Kidney (tissue), 14 donors: ENCODE results near the gene CD80. TPM values are rescaled to one million over a fixed set of nuclear protein-coding genes. Genes with fewer than 3 reads are reported as not detected.

Source experiments
- DNase-seq, 5 donors: peaks; one replicate each; pipeline ENCODE4 v3.0.0-alpha.2; 2013 to 2020
- FAIRE-seq: peaks from 2 replicates; lab custom pipeline; 2012; peaks lifted over from hg19 to GRCh38; lab: Jason Lieb, UNC
- H3K27ac ChIP-seq, 2 donors: one replicate each; pipeline ENCODE4 v1.7.0; 2013; ENCODE audit warnings: low read depth in 2 of 2, low read length in 2 of 2, inconsistent platforms in 1 of 2
- H3K27me3 ChIP-seq: one replicate; pipeline ENCODE4 v1.7.1; 2013; ENCODE audit warnings: low read length, inconsistent platforms; ENCODE audit not compliant: control insufficient read depth, insufficient read depth
- H3K36me3 ChIP-seq, 3 donors: one replicate each; pipeline versions ENCODE4 v1.7.0 to v1.7.1; 2013; ENCODE audit warnings: low read length in 3 of 3, control low read depth in 1 of 3, inconsistent platforms in 1 of 3; ENCODE audit not compliant: insufficient read depth in 3 of 3, control insufficient read depth in 2 of 3
- H3K4me1 ChIP-seq, 3 donors: one replicate each; pipeline versions ENCODE4 v1.7.0 to v1.7.1; 2013; ENCODE audit warnings: low read length in 3 of 3, inconsistent platforms in 1 of 3, low read depth in 1 of 3; ENCODE audit not compliant: control insufficient read depth in 2 of 3, insufficient read depth in 2 of 3
- H3K4me3 ChIP-seq, 3 donors: one replicate each; pipeline versions ENCODE4 v1.7.0 to v1.8.1; 2013; ENCODE audit warnings: low read length in 3 of 3, control low read depth in 1 of 3, inconsistent platforms in 1 of 3
- H3K9ac ChIP-seq, 3 donors: one replicate each; pipeline versions ENCODE4 v1.7.0 to v1.7.1; 2013; ENCODE audit warnings: low read length in 3 of 3, control low read depth in 1 of 3, inconsistent platforms in 1 of 3
- H3K9me3 ChIP-seq, 3 donors: one replicate each; pipeline versions ENCODE4 v1.7.0 to v1.7.1; 2013; ENCODE audit warnings: low read length in 3 of 3, control low read depth in 1 of 3, inconsistent platforms in 1 of 3; ENCODE audit not compliant: control insufficient read depth in 2 of 3, insufficient read depth in 1 of 3
- CTCF ChIP-seq: IDR thresholded peaks from 3 replicates; pipeline ENCODE4 v1.5.1; 2012; ENCODE audit warnings: mild to moderate bottlenecking, moderate library complexity, borderline replicate concordance; ENCODE audit not compliant: insufficient read depth; ENCODE audit errors: extremely low read depth
- intact Hi-C: fragments of 100-400 bp; cut with DNase I; formaldehyde crosslinking; loops from one replicate; pipeline ENCODE4 v1.11.1; 2022
- polyA plus RNA-seq: library from polyadenylated mRNA; stranded (reverse); fragments of 350-450 nt; fragmentation: Illumina TruSeq; extraction: RNeasy Lipid Tissue Mini Kit (QIAGEN cat#74804); gene quantifications from one replicate; pipeline ENCODE4 v1.2.3, GENCODE V29; 2014; ENCODE audit warnings: low read depth, low replicate concordance; ENCODE audit not compliant: insufficient read depth
- total RNA-seq: library from RNA; stranded (reverse); fragmentation: NEBNext Ultra II Directional; extraction: Animal tissue kit (Norgen Biotek cat#: 25700); gene quantifications from one replicate; pipeline ENCODE4 v1.2.1, GENCODE V29; 2021
- donor health status: control.
- donor health status: control.
- donor health status: control.
- donor health status: control.
- donor health status: control.
- donor health status: DM: yes; HTN: yes; CAD: no.
- donor health status: Normal renal cell carcinoma (clear cell type).

Gene CD80
- total and polyA plus RNA-seq, 2 donors from 2014 or later = 1.2 TPM; not detected in 1

GRCh38 chr3:119592861-119593260 is 33.4 kb upstream of the CD80 start:
- intact Hi-C loops = no loop called here
- no peak overlapping the region for H3K4me3 ChIP-seq
- H3K9me3 ChIP-seq = no peaks in the 10 kb centered on the region
- no peaks in the 10 kb centered on the region for H3K27me3 ChIP-seq
- peaks cover 0 to 8% (median 6%) of the 10 kb centered on the region in 3 donors for H3K4me1 ChIP-seq
- DNase-seq (no peak), FAIRE-seq (no peak)
- H3K36me3 ChIP-seq = no peaks in the 10 kb centered on the region
- no peak for TF ChIP-seq CTCF
- no peak overlapping the region for H3K9ac ChIP-seq
- no peak overlapping the region for H3K27ac ChIP-seq

- Histone ChIP-seq H3K4me1 (peaks cover 0 to 3% (median 0%) of the 10 kb centered on the region in 3 donors), H3K27me3 (no peaks in the 10 kb centered on the region), H3K9me3 (no peaks in the 10 kb centered on the region), H3K36me3 (no peaks in the 10 kb centered on the region), H3K9ac (no peak overlapping the region), H3K4me3 (no peak overlapping the region), H3K27ac (no peak overlapping the region)
- intact Hi-C loops = no loop called here
- DNase-seq = no peak
- FAIRE-seq = no peak
- TF ChIP-seq CTCF = no peak
Observed at GRCh38 chr3:119590706-119591105, 31.3 kb upstream of the CD80 start.

GRCh38 chr3:119589102-119589773 is 29.8 kb upstream of the CD80 start:
- FAIRE-seq = no peak
- TF ChIP-seq CTCF = no peak
- intact Hi-C loops = no loop called here

More at GRCh38 chr3:119589102-119589773, 29.8 kb upstream of the CD80 start:
- Histone ChIP-seq H3K27me3 (no peaks in the 10 kb centered on the region), H3K36me3 (no peaks in the 10 kb centered on the region), H3K4me3 (no peak overlapping the region), H3K4me1 (peaks cover 0 to 3% (median 0%) of the 10 kb centered on the region in 3 donors), H3K9ac (no peak overlapping the region), H3K9me3 (no peaks in the 10 kb centered on the region), H3K27ac (no peak overlapping the region)
- no peak for DNase-seq
